Endothelial cell of hepatic sinusoid (primary cell): ENCODE results near the gene KRTAP1-3.

ENCODE experiments used
- in situ Hi-C: cut with HindIII; loops from 2 replicates; pipeline ENCODE4 v1.10.0; 2017; ENCODE audit warnings: low sequenced_read_pairs

The KRTAP1-3 gene

GRCh38 chr17:41012326-41013120 is 22.2 kb downstream of the KRTAP1-3 start:
- in situ Hi-C loops: loop anchor here (10.0 kb wide), 1 partner anchor 202 kb away; no protein-coding TSS in a partner anchor

- in situ Hi-C loops: loop anchor here (10.0 kb wide), 1 partner anchor 204 kb away; no protein-coding TSS in a partner anchor
Observed at GRCh38 chr17:41010441-41010840, 24.2 kb downstream of the KRTAP1-3 start.

GRCh38 chr17:41009936-41010335 is 24.7 kb downstream of the KRTAP1-3 start:
- in situ Hi-C loops: loop anchor here (10.0 kb wide), 1 partner anchor 205 kb away; no protein-coding TSS in a partner anchor

DNA sequence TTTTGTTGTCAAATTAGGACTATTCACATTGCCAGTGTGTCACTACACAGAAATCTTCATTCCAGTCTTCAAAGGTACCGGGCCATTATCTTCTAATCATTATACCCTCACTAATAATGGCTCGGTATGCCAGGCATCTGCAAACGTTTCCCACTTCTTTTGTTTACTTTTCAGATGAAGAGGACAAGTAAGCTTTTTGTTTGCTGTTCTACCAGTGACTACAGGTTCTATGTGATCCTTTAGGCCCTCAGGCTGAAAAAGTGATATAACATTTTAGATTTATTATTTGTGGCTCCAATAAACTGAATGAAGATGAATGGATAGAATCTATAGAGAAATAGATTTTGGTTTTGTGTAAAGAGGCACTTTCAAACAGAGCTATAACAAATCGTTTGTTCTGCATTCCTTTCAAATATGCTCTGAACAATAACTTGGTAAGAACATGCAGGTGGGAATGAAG is 25.3 kb downstream of the KRTAP1-3 start:
- in situ Hi-C loops: no loop called here

- in situ Hi-C loops: no loop called here
Observed at GRCh38 chr17:41008811-41009210, 25.9 kb downstream of the KRTAP1-3 start, which contains the start of gene KRTAP3-1. Gene KRTAP3-1, minus strand, starts transcription at chr17:41009128. Its CDS starts 54 bp downstream, at chr17:41009074.

DNA sequence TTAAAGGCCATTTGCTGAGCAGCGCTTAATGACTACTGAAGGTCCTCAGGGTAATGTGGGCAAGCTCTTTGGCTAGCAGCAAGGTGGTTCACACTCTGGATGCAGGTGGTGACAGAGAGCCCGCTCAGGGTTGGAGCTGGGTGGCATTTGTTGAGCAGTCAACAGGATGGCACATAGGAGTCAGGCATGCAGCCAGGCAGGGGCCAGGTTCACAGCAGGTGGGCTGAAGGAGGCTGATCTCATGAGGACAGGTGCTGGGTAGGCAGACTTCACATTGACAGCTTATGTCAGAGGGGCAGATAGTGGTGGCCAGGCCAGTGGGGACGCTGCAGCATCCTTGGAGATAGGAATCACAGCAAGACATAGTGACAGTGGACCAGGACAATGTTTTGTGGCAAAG is 30.3 kb downstream of the KRTAP1-3 start:
- in situ Hi-C loops: no loop called here

DNA sequence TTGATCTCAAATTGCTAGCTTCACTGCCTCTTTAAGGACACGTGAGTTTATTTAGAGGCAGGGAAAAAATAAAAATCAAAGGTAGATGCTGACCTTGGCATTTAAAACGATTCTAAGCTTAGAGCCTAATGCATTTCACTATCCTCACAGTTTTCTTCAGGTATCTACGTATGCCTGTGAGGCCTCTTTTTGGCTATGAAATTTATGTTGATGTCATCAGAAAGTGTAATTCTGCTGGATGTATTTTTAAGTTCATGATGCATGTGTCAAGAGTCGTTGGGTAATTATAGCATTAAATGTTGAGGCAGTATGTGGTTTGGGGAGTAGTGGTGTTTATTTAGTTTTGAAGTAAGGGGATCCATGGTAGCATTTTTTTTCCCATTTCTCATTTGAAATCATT is 30.7 kb downstream of the KRTAP1-3 start:
- in situ Hi-C loops: no loop called here

- in situ Hi-C loops: no loop called here
Observed at GRCh38 chr17:41002814-41003213, 31.9 kb downstream of the KRTAP1-3 start.

DNA sequence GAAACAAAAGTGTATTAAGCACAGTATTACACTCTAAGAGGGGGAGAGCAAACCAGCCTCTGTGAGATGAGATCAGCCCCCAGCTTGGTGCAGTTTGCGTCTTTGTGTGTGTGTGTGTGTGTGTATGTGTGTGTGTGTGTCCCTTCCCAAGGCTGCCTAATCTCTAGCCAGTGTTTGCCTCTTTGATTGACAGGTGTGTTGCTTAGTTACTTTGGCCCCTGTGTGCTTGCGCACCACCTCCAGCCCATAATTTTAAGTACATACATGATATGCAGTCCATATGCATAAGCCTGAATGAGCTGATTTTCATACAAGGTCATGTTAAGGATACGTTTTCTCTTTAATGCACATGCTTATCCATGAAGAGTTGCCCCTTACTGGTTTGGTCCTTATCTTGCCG is 32.9 kb downstream of the KRTAP1-3 start:
- in situ Hi-C loops: no loop called here

- in situ Hi-C loops: loop anchor here (5.0 kb wide), 1 partner anchor 33 kb away; the partner anchor contains the start of genes KRTAP1-3 and KRTAP1-4
Observed at GRCh38 chr17:40999563-40999962, 35.1 kb downstream of the KRTAP1-3 start, which contains the start of gene KRTAP3-2. Gene KRTAP3-2, minus strand, starts transcription at chr17:40999906. Its CDS starts 53 bp downstream, at chr17:40999853.

GRCh38 chr17:40997361-40997760 is 37.3 kb downstream of the KRTAP1-3 start:
- in situ Hi-C loops: loop anchor here (5.0 kb wide), 1 partner anchor 35 kb away; the partner anchor contains the start of genes KRTAP1-3 and KRTAP1-4

DNA sequence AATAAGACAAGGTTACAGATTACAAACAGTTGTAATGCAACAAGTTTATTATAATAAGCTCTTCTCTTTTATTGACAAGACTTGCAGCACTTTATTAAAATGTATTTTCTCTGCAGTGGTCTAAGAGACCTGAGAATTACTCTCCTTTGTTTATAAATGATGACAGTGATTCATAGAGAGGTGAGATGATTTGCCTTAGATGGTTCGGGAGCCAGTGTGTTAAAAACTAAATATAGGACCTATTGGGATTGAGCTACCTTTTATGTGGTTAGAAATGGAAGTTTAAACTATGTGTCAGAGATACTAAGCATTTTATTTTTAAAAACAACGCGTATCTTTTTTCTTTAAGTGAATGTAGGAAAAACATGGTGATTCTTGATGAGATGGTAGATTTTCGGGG is 37.8 kb downstream of the KRTAP1-3 start:
- in situ Hi-C loops: loop anchor here (5.0 kb wide), 1 partner anchor 35 kb away; the partner anchor contains the start of genes KRTAP1-3 and KRTAP1-4

GRCh38 chr17:40995116-40995515 is 39.6 kb downstream of the KRTAP1-3 start:
- in situ Hi-C loops: loop anchor here (5.0 kb wide), 1 partner anchor 37 kb away; the partner anchor contains the start of genes KRTAP1-3 and KRTAP1-4

DNA sequence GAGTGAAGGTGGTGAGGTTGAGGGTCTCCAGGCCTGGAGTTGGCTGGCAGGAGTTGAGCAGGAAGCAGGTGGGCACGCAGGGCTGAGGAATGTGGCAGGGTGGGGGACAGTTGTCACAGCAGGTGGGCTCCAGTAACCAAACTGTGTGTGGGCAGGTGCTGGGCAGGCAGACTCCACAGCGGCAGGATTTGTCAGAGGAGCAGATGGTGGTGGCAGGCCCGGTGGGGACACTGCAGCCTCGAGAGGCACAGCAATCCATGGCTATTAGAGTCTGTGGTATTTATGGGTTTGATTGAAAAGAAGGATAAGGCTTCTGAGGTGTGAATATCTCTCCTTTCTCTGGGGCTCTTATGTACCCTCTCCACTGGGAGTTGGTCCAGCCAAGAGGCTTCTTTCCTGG is 40.8 kb downstream of the KRTAP1-3 start, which contains the start of gene KRTAP3-3:
TSS of gene KRTAP3-3 (minus strand) at position 326 of the 400 bp plus-strand sequence. CDS start at position 259, 67 bp downstream.
- in situ Hi-C loops: no loop called here

- in situ Hi-C loops: no loop called here
Observed at GRCh38 chr17:40993084-40993483, 41.6 kb downstream of the KRTAP1-3 start.

- in situ Hi-C loops: no loop called here
Observed at GRCh38 chr17:40992666-40993065, 42.0 kb downstream of the KRTAP1-3 start.

DNA sequence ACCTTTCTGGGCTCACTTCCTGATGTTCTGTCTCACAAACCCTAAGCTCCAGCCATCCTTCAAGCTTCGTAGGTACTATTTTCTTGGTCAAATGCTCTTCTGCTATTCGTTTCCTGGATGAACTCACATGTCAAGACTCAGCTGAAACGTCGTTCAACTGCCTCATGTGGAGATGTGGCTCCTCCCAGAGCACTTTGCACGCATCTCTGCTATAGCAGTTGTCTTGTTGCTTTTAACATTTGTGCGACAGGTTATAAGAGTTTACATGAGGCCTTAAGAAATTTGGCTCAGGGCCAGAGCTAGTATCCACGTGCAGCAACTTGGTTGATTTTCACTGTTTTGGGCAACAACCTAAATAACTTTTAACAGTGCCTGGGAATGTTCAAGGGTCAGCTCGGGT is 47.8 kb downstream of the KRTAP1-3 start:
- in situ Hi-C loops: no loop called here

GRCh38 chr17:40984226-40984625 is 50.4 kb downstream of the KRTAP1-3 start, which contains the start of gene KRT40:
Gene KRT40, minus strand, starts transcription at chr17:40984326. Its CDS starts 53 bp downstream, at chr17:40984273.
- in situ Hi-C loops: no loop called here
